Esophagus squamous epithelium (tissue), 5 donors: ENCODE data around the gene ANO10. TPM values are rescaled to one million over a fixed set of nuclear protein-coding genes. Genes with fewer than 3 reads are reported as not detected.
"Not testable (repeated sequence)": the region's sequence is repeated elsewhere in the genome, so short reads cannot be mapped to it uniquely, and the experiment has no call there.

ENCODE experiments used
- DNase-seq: peaks from one replicate; lab custom pipeline; 2025; lab: John Stamatoyannopoulos, UW
- H3K27ac ChIP-seq, 4 donors: fragments of 200-600 bp; sonication (generic); one replicate each; pipeline ENCODE4 v1.5.1; 2016 to 2019; ENCODE audit warnings: mild to moderate bottlenecking in 1 of 4
- H3K27me3 ChIP-seq, 4 donors: fragments of 200-600 bp; sonication (generic); 1 replicate in 3 of 4; 2 replicates in 1 of 4; pipeline versions ENCODE4 v1.5.1 to v1.6.0; 2017 to 2021; ENCODE audit warnings: antibody characterized with exemption in 1 of 4
- H3K36me3 ChIP-seq, 3 donors: fragments of 200-600 bp; sonication (generic); one replicate each; pipeline ENCODE4 v1.5.1; 2016 to 2019
- H3K4me1 ChIP-seq, 3 donors: fragments of 200-600 bp; sonication (generic); one replicate each; pipeline ENCODE4 v1.5.1; 2017 to 2019
- H3K4me3 ChIP-seq, 4 donors: fragments of 200-600 bp; sonication (generic); 1 replicate in 3 of 4; 2 replicates in 1 of 4; pipeline ENCODE4 v1.5.1; 2016 to 2019; ENCODE audit warnings: mild to moderate bottlenecking in 2 of 4, moderate library complexity in 1 of 4
- H3K9me3 ChIP-seq, 3 donors: fragments of 200-600 bp; sonication (generic); one replicate each; pipeline ENCODE4 v1.5.1; 2016 to 2019
- CTCF ChIP-seq, 6 experiments: fragments of 450-650 bp in 4 of 6; fragments of 200-600 bp in 2 of 6; sonication (generic) in 2 of 6; IDR thresholded peaks; one replicate each; pipeline ENCODE4 v1.5.1; 2016 to 2019; ENCODE audit warnings: antibody characterized with exemption in 6 of 6, mild to moderate bottlenecking in 4 of 6, moderate library complexity in 4 of 6
- POLR2A ChIP-seq, 4 donors: fragments of 450-650 bp; IDR thresholded peaks; one replicate each; pipeline ENCODE4 v1.6.1; 2017; ENCODE audit warnings: antibody characterized with exemption in 4 of 4, mild to moderate bottlenecking in 4 of 4, moderate library complexity in 3 of 4
- WGBS, 2 donors: methylation state at CpG; one replicate each; pipeline ENCODE4 v1.1.5; 2018; 5-methylcytosine and 5-hydroxymethylcytosine counted together
- intact Hi-C: fragments of 100-400 bp; cut with DNase I; formaldehyde crosslinking; loops from one replicate; pipeline ENCODE4 v1.15.0; 2022
- total RNA-seq, 4 donors: library from RNA; depleted of rRNA; stranded (reverse); fragments of >200 nt; gene quantifications; one replicate each; pipeline ENCODE4 v1.1.0, GENCODE V29; 2016
- donor health status: DM: yes; HTN: yes; CAD: no.

ANO10 gene
- total RNA-seq, 4 donors from 2014 or later = 18.5 to 22.3 (median 20.3) TPM

GRCh38 chr3:43503067-43503728, 118.6 kb downstream of the ANO10 start:
- Histone ChIP-seq H3K27me3 (no peaks in the 10 kb centered on the region), H3K36me3 (no peaks in the 10 kb centered on the region), H3K4me1 (peaks cover 0 to 7% (median 0%) of the 10 kb centered on the region in 3 donors), H3K27ac (no peak overlapping the region), H3K9me3 (no peaks in the 10 kb centered on the region), H3K4me3 (no peak overlapping the region)
- 27 to 36% methylated on average over 2 of the region's 2 CpGs for WGBS, 2 donors
- TF ChIP-seq POLR2A (IDR thresholded peaks at IDR 0.05) (no peak), CTCF (IDR thresholded peaks at IDR 0.05) (peak; percentile 30 to 57 (median 40))
- no peak for DNase-seq
- intact Hi-C loops = loop anchor here (10.0 kb wide), 1 partner anchor 338 kb away; no protein-coding TSS in a partner anchor

DNA sequence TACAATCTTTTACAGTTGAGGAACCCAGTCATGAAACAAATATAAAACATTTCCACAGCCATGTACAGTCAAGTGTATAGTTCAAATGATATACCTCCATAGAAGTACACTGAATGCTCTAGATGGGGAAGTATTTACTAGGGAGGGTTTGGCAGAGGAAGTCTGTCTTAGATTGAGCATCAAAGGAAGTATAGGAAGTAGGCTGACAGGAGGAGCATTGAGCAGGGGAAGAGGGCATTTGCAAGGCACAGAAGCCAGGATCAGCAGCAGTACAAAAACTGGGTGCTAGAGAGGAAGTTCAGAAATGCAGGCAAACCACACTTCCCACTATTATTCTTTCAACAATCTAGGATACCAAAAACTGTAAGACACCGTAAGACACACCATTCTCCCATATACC, 122.6 kb downstream of the ANO10 start:
- Histone ChIP-seq H3K4me1 (peaks cover 0 to 7% (median 0%) of the 10 kb centered on the region in 3 donors), H3K27me3 (no peaks in the 10 kb centered on the region), H3K4me3 (no peak overlapping the region), H3K27ac (no peak overlapping the region), H3K36me3 (no peaks in the 10 kb centered on the region), H3K9me3 (no peaks in the 10 kb centered on the region)
- 72 to 82% methylated on average over 1 of the region's 1 CpG for WGBS, 2 donors
- TF ChIP-seq POLR2A (IDR thresholded peaks at IDR 0.05) (no peak), CTCF (IDR thresholded peaks at IDR 0.05) (no peak)
- no peak for DNase-seq
- intact Hi-C loops = no loop called here

DNA sequence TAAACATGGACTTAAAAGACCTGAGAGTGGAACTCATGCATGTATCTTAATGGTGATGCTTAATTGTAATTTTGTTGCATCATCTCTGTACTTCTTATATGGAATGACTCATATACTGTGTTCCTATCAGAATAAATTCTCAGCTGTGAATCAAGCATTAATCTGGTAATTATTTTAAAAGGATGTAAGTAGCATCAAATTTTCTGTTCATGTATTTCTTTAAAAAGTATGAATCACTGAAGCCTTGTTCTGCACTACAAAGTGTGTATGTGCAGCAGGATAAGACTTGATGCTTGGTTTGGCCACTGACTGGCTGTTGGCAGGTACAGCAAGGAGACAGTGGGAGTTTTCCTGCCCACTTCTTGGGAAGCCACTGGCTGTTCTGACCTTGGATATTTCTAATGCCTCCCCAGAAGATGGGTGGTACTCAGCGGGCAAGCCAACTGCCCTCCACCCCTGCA, 123.9 kb downstream of the ANO10 start:
- WGBS, 2 donors = no CpG with 5 or more reads among the region's 1 CpG
- Histone ChIP-seq H3K27me3 (no peaks in the 10 kb centered on the region), H3K4me1 (peaks cover 0 to 7% (median 0%) of the 10 kb centered on the region in 3 donors), H3K27ac (peak overlapping the region in 1 of 4 donors; percentile 38), H3K9me3 (no peaks in the 10 kb centered on the region), H3K36me3 (no peaks in the 10 kb centered on the region), H3K4me3 (no peak overlapping the region)
- intact Hi-C loops = no loop called here
- no peak for TF ChIP-seq CTCF (IDR thresholded peaks at IDR 0.05)
- TF ChIP-seq POLR2A (IDR thresholded peaks at IDR 0.05) = no peak
- no peak for DNase-seq

GRCh38 chr3:43497422-43497821, 124.4 kb downstream of the ANO10 start:
- Histone ChIP-seq H3K4me1 (peaks cover 0 to 7% (median 0%) of the 10 kb centered on the region in 3 donors), H3K4me3 (no peak overlapping the region), H3K27me3 (no peaks in the 10 kb centered on the region), H3K36me3 (no peaks in the 10 kb centered on the region), H3K27ac (peak overlapping the region in 2 of 4 donors; percentile 19), H3K9me3 (no peaks in the 10 kb centered on the region)
- DNase-seq = no peak
- intact Hi-C loops = no loop called here
- TF ChIP-seq CTCF (IDR thresholded peaks at IDR 0.05) (no peak), POLR2A (IDR thresholded peaks at IDR 0.05) (no peak)

GRCh38 chr3:43496740-43497375, 125.0 kb downstream of the ANO10 start:
- Histone ChIP-seq H3K27ac (peak overlapping the region in 2 of 4 donors; percentile 19), H3K4me1 (peaks cover 0 to 7% (median 0%) of the 10 kb centered on the region in 3 donors), H3K36me3 (no peaks in the 10 kb centered on the region), H3K9me3 (no peaks in the 10 kb centered on the region), H3K27me3 (no peaks in the 10 kb centered on the region), H3K4me3 (no peak overlapping the region)
- DNase-seq = no peak
- TF ChIP-seq CTCF (IDR thresholded peaks at IDR 0.05) (no peak), POLR2A (IDR thresholded peaks at IDR 0.05) (no peak)
- intact Hi-C loops = no loop called here
- WGBS, 2 donors = 69 to 91% methylated on average over 3 of the region's 3 CpGs

GRCh38 chr3:43492932-43493331, 128.9 kb downstream of the ANO10 start:
- H3K27ac ChIP-seq, H3K27me3 ChIP-seq, H3K4me1 ChIP-seq, H3K9me3 ChIP-seq, H3K4me3 ChIP-seq, intact Hi-C loops, H3K36me3 ChIP-seq, DNase-seq: not testable (repeated sequence)
- 88 to 89% methylated on average over 4 of the region's 4 CpGs for WGBS, 2 donors

GRCh38 chr3:43491807-43492206, 130.0 kb downstream of the ANO10 start:
- H3K27me3 ChIP-seq, H3K9me3 ChIP-seq, DNase-seq, intact Hi-C loops, H3K4me1 ChIP-seq, H3K27ac ChIP-seq, H3K4me3 ChIP-seq, H3K36me3 ChIP-seq: not testable (repeated sequence)
- WGBS, 2 donors = 56 to 58% methylated on average over 3 of the region's 3 CpGs
